GM19467 (cell line): Measurements from ENCODE around the gene ANXA6.
"Not testable (repeated sequence)": the region's sequence is repeated elsewhere in the genome, so short reads cannot be mapped to it uniquely, and the experiment has no call there.

ENCODE experiments used
- ATAC-seq: cut with Tn5 transposase; IDR thresholded peaks from one replicate; pipeline ENCODE4 v1.9.1; 2021; ENCODE audit warnings: mild to moderate bottlenecking, moderate library complexity; ENCODE audit not compliant: unreplicated experiment

ANXA6 gene

DNA sequence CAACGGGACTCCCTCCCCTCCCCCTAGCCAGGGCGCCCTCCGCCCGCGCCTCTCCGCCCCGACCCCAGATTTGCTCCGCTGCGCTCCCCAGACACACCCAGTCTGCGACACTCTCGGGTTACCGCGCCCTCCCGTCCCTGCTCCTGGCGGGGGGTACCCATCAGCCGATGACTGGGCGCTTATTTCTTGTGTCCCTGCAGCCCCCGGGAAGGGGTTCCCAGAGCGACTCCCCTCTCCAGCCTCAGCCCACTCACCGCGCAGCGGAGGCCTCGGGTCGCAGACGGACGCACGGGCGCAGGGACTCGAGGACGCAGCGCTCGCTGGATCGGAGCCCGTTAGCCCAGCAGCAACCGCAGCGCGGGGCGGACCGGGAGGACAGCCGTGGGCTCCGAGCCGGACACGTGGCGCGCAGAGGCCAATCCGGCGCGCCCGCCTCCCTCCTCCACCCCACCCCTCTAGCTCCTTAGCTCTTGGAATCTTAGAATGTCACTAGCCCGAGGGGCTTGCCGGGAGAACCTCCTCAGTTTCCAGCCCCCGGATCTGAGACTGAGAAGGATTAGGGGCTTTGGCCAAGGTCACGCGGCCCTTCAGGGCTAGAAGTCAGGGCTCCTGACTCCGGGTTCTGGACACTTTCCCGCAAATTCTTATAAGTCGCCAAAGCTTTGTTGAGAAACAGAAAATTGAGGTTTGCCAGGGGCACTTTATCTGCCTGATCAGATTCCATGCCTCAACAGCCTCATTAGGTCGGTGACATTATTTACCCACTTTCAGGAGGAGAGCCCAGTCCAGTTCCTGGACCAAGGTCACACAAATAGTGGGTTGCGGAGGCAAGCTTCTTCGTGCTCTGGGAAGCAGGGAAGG lies at the start of gene ANXA6:
Gene ANXA6 (minus strand): TSS at position 354 of the 861 bp plus-strand sequence. CDS start 9,878 bp downstream, outside the sequence.
- peak; percentile 49 for ATAC-seq

DNA sequence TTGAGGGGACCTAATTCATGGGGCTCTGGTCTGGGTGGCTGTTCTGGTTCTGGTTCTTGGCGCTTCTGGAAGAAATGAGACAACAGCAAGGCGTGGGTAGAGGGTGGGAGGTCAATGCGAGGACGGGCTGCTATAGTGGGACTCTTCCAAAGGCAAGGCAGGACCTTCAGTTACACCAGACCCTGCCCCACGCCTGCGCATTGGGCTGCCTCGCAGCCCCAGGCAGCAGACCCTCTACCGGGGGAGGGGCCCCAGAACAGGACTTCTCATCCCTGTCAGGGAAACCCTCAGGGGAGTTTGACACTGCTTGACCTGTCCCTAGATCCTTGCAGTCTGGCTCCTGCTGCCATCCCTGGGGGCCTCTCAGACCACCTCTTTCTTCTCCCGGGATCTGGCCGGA lies 47.8 kb upstream of the ANXA6 start:
- ATAC-seq, result no peak

GRCh38 chr5:151204051-151204450 lies 46.5 kb upstream of the ANXA6 start:
- ATAC-seq, result no peak

DNA sequence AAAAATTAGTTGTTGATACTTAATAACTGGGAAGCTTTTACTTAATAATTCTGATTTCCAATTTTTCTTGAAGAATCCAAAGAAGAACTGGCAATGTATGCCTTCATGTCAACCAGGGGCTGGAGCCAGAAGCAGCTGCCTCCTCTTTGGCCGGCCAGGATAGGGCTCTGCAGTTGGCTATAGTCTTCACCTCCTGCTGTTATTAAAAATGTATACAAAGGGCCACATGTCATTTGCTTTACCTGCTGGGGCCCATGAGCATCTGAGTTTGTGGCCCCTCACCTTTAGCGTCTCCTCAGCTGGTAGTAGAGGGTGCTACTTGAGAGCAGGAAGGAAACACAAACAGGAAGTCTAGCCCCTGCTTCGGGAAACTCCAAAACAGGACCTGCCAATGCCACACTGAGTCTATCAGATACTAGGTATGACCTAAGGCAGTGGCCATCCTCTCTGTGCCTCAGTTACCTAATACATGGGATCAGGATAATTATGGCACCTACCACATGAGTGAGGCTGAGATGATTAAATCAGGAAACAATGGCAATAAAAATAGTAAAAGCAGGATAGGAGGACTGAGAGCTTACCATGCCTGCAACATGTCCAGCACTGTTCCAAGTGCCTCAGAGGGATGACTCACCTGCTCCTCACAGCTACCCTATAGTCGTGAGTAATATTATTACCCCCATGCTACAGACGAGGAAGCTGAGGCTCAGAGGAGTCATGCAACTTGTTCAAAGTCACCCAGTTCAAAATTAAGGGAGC lies 45.0 kb upstream of the ANXA6 start:
- ATAC-seq, result no peak

DNA sequence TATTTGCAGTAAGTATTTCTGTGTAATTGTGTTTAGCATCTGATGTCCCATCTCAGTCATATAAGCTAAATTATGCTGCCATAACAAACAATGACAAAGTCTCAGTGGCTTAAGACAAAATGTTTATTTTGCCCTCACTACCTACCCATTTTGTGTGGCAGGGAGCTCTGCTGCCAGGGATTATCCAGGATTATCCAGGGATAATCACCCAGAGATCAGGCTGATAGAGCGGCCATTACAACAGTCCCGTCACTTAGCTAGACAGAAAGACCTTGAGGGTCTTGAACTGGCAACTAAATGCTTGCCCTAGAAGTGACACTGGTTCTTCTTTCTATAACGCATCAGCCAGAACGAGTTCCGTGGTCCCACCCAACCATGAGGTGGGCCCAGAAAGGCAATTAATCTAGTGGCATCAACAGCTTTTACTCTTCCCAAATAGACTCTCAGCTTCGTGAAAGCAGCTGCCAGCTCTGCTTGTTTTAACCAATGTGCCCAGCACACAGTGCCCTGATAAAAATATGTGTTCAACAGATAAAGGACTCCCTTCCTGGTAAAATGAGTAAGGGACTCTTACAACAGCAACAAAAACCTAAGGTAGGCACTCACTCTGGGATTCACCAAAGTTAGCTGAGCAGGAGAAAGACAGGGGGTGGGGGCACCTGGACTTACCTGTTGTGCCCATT lies 43.5 kb upstream of the ANXA6 start:
- no peak for ATAC-seq

DNA sequence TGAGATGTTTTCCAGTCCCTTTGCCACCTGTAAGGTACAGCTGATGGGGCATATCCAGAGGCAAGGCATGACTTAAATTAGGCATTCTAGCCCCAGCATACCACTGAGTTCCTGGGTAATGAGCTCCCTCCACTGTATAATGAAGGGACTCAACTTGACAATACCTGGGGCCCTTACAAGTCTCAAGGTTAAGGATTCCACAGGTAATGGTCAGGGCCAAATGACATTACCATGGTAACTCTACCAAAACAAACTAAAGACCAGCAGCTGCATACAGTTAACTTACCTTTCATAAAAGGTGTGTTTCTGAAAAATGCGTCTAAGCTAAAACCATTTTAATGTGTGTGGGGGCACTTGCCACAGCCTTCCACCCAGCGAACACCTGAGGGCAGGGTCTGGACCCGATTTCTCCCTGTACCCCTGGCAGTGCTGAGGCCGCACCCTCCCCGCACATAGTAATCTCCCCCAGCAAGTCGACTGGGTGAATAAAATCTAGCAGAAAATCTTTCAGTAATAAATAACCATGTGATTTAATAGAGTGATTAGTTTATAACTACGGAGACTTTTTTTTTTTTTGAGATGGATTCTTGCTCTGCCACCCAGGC lies 42.1 kb upstream of the ANXA6 start:
- no peak for ATAC-seq

- ATAC-seq, result no peak
Measured at GRCh38 chr5:151198861-151199260, 41.3 kb upstream of the ANXA6 start.

- ATAC-seq, result not testable (repeated sequence)
Measured at GRCh38 chr5:151197291-151197600, 39.7 kb upstream of the ANXA6 start.

- peak; percentile 92 for ATAC-seq
Measured at GRCh38 chr5:151196556-151197290, 39.1 kb upstream of the ANXA6 start.

DNA sequence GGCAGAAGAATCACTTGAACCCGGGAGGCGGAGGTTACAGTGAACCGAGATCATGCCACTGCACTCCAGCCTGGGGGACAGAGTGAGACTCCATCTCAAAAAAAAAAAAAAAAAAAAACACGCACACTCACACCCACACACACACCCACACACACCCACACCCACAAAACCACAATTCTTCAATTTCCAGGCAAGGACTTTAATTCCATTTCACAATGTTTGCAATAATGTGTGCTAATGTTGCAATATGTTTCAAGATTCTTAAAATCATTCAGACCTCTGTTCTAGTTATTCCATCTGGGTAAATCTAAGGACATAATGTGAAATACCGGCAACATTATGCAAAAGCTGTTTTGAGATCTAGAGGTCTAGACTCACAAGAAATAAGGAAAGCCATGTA lies 38.0 kb upstream of the ANXA6 start:
- no peak for ATAC-seq

DNA sequence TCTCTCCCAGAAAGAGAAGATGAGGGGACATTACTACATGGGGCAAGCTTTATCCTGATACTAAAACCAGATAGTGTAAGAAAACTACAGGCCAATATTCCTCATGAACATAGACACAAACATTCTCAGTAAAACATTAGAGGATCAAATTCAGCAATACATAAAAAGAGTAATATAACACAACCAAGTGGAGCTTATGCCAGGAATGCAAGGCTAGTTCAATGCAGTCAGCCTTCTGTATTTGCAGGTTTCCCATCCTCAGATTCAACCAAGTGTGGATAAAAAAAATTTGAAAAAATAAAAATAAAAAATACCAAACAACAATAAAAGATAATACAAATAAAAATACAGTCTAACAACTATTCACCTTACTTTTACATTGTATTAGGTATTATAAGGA lies 35.0 kb upstream of the ANXA6 start:
- ATAC-seq, result no peak

DNA sequence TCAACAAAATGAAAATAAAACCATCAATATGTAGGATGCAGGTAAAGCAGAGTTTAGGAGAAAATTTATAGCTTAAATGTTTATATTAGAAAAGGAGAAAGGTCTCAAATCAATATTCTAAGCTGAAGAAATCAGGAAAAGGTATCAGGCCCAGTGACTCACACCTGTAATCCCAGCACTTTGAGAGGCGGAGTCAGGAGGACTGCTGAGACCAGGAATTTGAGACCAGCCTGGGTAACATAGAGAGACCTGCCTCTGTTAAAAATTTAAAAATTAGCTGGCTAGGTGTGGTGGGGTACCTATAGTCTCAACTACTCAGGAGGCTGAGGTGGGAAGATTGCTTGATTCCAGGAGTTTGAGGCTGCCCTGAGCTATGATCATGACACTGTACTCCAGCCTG lies 34.1 kb upstream of the ANXA6 start:
- ATAC-seq, result no peak

GRCh38 chr5:151189151-151189550 lies 31.6 kb upstream of the ANXA6 start:
- no peak for ATAC-seq

GRCh38 chr5:151186538-151186937 lies 29.0 kb upstream of the ANXA6 start:
- no peak for ATAC-seq

DNA sequence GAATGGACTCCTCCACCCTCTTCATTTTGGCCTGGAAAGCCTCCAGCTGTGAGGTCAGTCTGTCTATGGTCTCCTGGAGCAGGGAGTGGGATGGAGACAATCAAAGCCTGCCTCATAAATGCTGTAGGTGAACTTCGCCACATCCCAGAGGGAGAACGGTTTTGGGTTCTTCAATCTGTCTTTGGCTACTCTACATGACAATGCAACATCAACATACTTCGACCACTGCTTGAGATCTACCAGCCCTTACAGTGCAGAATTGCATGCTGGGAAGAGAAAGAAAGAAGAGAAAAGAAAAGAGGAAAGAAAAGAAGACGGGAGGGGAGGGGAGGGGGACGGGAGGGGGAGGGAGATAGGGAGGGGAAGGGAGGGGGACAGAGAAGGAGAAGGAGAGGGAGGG lies 28.5 kb upstream of the ANXA6 start:
- no peak for ATAC-seq

DNA sequence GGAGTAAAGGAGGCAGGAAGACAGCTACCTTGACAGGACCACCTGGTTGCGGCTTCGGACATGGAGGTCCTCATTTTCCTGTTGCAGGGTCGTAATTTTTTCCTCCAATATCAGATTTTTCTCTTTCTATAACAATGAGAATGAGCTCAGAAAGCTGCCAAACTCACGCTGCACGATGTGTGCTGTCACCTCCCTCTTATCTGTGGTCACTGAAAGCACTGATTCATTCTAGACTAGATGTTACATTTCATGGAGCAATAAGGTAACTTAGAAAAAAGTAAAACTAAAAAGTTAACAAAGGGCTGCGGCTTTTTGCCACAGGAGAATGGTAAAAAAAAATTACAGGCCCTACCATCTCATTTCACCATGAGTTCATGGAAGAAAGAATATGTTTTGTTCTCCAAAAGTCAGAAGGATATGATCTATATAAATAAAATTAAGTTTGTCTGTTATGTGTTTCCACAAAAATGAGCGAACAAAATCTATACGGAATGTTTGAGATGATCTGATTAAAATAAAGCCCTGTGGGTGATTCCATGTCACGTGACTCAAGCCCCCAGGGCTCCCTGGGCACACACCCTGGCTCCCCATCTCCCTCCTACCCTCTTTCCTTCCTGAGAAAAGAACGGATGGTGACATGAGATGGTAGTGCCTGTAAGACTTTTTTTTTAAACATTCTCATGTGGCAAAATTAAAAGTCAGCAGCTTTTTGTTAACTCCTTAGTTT lies 26.9 kb upstream of the ANXA6 start:
- no peak for ATAC-seq

DNA sequence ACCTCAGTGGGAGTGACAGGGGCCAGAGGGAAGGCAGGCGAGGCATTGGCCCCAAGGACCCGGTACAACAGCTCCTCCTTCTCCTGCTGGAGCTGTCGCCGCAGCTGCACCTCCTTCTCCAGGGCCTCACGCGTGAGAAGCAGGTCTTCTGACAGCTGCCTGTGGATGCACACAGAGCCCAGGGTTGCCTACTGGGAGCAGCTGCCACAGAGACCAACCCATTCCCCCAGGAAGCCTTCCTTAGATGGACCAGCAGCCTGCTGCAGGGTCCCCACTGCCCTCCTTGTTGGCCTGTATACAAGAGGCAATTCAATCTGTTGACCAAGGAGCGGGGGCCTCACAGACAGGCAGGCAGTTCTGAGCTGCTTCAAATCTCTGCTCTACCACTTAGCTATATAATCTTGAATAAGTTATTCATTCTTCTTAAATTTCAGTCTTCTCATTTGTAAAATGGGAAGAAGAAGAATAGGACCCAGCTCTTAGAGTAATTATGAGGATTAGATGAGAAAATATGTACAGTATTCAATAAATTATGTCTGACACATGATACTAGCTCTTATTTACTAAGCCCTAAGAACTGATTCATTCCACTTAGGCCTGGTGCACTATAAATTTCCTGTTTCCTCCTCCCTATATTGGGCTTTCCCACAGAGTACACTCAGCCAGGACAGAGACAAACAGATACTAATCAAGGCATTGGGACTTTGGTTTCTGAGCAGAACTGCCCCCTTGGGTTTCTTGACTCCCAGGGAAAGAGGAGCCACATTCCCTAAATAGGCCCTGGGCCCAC lies 26.1 kb upstream of the ANXA6 start:
- no peak for ATAC-seq

DNA sequence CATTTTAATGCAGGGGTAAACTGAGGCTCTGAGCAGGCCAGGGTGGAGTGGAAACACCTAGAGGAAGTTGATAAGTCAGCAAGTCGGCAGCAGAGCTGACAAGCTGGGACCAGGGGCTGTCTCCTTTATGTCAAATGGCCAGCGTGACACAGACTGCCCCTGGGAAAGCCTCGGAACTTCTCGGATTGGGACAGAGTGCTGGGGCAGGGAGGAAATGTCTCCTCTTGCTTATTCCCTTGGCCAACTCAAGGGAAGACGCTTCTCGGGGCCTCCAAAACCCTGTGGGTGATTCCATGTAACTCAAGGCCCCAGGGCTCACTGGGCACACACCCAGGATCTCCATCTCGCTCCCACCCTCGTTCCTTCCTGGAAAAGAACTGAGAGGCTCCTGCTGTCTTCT lies 25.4 kb upstream of the ANXA6 start:
- no peak for ATAC-seq

DNA sequence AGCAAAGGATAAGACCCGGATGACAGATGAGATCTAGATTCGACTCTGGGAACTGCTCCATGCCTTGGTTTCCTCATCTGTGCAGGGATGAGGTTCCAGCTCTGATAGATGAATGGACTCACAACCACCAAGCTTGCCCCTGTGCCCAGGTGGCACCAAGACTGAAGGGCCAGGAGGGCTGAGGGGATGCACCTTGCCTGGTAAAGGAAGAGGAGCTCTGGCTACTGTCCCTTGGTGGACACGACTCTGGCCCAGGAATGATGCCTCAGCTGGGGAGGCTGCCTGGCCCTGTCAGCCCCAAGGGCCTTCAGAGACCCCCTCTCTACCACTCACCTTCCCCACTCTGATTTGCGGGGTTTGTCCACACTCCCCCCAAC lies 24.9 kb upstream of the ANXA6 start:
- ATAC-seq, result no peak
